ENCODE measurements around the gene FBXO22. TPM values are rescaled to one million over a fixed set of nuclear protein-coding genes. Genes with fewer than 3 reads are reported as not detected.
"Not testable (repeated sequence)": the region's sequence is repeated elsewhere in the genome, so short reads cannot be mapped to it uniquely, and the experiment has no call there.

Gene FBXO22
- total RNA-seq, 1 donor from 2014 or later: 20.4 TPM

DNA sequence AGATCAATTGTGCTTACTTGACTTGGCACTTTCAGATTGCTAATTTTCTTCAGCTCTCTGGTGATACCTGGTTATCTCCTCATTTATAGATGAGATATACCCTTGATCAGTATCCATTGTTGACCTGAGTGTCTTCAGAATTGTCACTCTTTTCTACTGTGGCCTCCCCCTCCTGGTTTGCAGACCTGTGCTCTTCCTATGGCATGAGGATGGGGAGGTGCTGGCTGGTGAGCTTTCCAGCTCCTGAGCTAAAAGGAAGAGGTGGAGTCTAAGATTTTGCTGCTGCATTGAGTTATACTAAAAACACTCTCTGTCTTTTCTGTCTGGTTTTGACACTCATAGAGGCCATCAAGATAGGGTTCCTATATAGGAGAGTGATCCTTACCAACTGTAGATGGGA, 36.8 kb upstream of the FBXO22 start:
- ATAC-seq (no peak), DNase-seq (no peak)
- TF ChIP-seq, protein P1, sequence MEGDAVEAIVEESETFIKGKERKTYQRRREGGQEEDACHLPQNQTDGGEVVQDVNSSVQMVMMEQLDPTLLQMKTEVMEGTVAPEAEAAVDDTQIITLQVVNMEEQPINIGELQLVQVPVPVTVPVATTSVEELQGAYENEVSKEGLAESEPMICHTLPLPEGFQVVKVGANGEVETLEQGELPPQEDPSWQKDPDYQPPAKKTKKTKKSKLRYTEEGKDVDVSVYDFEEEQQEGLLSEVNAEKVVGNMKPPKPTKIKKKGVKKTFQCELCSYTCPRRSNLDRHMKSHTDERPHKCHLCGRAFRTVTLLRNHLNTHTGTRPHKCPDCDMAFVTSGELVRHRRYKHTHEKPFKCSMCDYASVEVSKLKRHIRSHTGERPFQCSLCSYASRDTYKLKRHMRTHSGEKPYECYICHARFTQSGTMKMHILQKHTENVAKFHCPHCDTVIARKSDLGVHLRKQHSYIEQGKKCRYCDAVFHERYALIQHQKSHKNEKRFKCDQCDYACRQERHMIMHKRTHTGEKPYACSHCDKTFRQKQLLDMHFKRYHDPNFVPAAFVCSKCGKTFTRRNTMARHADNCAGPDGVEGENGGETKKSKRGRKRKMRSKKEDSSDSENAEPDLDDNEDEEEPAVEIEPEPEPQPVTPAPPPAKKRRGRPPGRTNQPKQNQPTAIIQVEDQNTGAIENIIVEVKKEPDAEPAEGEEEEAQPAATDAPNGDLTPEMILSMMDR (IDR thresholded peaks at IDR 0.05): no peak
- H3K4me3 ChIP-seq: no peak overlapping the region
- H3K4me1 ChIP-seq: no peaks in the 10 kb centered on the region
- H3K36me3 ChIP-seq: peaks cover 27% of the 10 kb centered on the region
- no peaks in the 10 kb centered on the region for H3K27me3 ChIP-seq (ENCODE audit: low read depth)
- H3K27ac ChIP-seq: no peak overlapping the region
- no peaks in the 10 kb centered on the region for H3K9me3 ChIP-seq
- intact Hi-C loops (cut with DNase I): no loop called here

GRCh38 chr15:75867449-75867848, 36.2 kb upstream of the FBXO22 start:
- no peaks in the 10 kb centered on the region for H3K9me3 ChIP-seq
- intact Hi-C loops (cut with DNase I): no loop called here
- H3K36me3 ChIP-seq: peaks cover 27% of the 10 kb centered on the region
- no peaks in the 10 kb centered on the region for H3K27me3 ChIP-seq (ENCODE audit: low read depth)
- H3K4me1 ChIP-seq: no peaks in the 10 kb centered on the region
- ATAC-seq (no peak), DNase-seq (no peak)
- TF ChIP-seq, protein P1 (IDR thresholded peaks at IDR 0.05): no peak
- H3K4me3 ChIP-seq: no peak overlapping the region
- H3K27ac ChIP-seq: no peak overlapping the region

DNA sequence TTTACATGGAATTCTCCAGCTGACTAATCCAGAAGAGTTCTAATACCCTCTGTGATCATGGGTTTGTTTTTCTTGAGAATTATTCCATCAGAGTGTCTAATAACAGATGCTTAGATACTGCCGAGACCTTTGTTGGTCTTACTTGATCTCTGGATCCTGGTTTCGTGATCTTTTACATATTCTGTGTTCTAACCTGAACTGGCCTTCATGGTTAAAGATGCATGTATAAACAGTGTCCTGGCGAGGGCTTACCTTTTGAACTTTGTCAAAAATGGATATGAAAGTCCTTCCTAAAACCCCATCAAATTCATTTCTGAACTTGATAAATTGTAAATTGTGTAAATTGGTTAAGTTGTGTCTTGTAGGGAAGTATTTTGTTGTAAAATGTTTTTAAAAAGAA, 35.7 kb upstream of the FBXO22 start:
- Histone ChIP-seq H3K4me3 (no peak overlapping the region), H3K27ac (no peak overlapping the region), H3K4me1 (no peaks in the 10 kb centered on the region), H3K27me3 (ENCODE audit: low read depth) (no peaks in the 10 kb centered on the region), H3K36me3 (peaks cover 27% of the 10 kb centered on the region), H3K9me3 (no peaks in the 10 kb centered on the region)
- DNase-seq (no peak), ATAC-seq (no peak)
- TF ChIP-seq, protein P1 (IDR thresholded peaks at IDR 0.05): no peak
- intact Hi-C loops (cut with DNase I): no loop called here

DNA sequence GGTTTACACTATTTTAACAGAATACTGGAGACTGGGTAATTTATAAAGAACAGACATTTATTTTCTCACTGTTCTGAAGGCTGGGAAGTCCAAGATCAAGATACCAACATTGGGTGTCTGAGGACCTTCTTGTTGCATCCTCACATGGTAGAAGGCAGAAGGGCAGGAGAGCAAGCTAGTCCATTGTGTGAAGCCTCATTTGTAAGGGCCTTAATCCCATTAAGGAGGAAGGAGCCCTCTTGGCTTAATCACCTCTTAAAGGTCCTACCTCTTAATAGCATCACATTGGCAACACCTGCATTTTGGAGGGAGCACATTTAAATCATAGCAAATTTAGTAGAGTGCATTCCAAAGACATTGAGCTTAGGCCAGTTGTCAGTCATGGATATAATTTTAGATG, 34.2 kb upstream of the FBXO22 start:
- TF ChIP-seq, protein P1 (IDR thresholded peaks at IDR 0.05): no peak
- intact Hi-C loops (cut with DNase I): no loop called here
- H3K9me3 ChIP-seq: no peaks in the 10 kb centered on the region
- ATAC-seq (no peak), DNase-seq (no peak)
- no peaks in the 10 kb centered on the region for H3K27me3 ChIP-seq (ENCODE audit: low read depth)
- H3K4me3 ChIP-seq: no peak overlapping the region
- H3K36me3 ChIP-seq: peaks cover 31% of the 10 kb centered on the region
- no peaks in the 10 kb centered on the region for H3K4me1 ChIP-seq
- H3K27ac ChIP-seq: no peak overlapping the region

DNA sequence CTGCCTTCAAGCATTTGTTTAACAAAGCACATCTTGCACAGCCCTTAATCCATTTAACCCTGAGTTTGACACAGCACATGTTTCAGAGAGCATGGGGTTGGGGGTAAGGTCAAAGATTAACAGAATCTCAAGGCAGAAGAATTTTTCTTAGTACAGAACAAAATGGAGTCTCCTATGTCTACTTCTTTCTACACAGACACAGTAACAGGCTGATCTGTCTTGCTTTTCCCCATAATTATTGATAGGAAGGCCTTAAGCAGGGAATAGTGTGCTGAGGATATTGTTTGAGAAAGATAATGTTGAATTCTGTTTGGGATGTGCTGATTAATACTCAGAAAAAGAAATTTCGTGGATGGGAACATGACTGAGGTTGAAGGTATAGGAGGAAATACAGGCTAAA, 32.1 kb upstream of the FBXO22 start:
- H3K4me1 ChIP-seq; ATAC-seq; H3K4me3 ChIP-seq; H3K27ac ChIP-seq; H3K27me3 ChIP-seq (ENCODE audit: low read depth); H3K9me3 ChIP-seq; DNase-seq; intact Hi-C loops (cut with DNase I): not testable (repeated sequence)
- H3K36me3 ChIP-seq: peaks cover 44% of the 10 kb centered on the region

DNA sequence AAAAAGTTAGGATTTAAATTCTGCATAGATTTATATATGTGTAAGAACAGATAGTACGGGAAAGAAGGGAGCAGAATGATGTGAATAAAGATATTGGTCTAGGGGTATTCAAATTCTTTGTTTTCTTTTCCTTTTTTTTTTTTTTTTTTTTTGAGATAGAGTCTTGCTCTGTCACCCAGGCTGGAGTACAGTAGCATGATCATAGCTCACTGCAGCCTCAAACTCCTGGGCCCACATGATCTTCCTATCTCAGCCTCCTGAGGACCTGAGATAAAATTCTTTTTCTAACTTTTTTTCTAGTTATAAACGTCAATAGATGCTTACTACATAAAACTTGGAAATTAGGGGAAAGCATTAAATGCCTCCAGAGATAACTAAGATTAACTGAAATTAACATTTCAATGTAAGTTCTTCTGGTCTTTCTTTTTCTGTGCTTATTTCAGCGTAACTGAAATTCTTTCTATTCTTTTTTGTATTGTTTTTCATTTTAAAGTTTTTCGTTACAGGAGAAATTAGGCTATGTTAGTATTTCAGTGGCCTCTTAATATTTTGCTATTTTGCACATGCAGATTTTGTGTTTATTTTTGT, 31.2 kb upstream of the FBXO22 start:
- peaks cover 44% of the 10 kb centered on the region for H3K36me3 ChIP-seq
- no peaks in the 10 kb centered on the region for H3K4me1 ChIP-seq
- intact Hi-C loops (cut with DNase I): no loop called here
- TF ChIP-seq, protein P1 (IDR thresholded peaks at IDR 0.05): no peak
- no peaks in the 10 kb centered on the region for H3K9me3 ChIP-seq
- DNase-seq (no peak), ATAC-seq (no peak)
- H3K27me3 ChIP-seq (ENCODE audit: low read depth): no peaks in the 10 kb centered on the region
- H3K27ac ChIP-seq: no peak overlapping the region
- H3K4me3 ChIP-seq: no peak overlapping the region
